B cell (primary cell): ENCODE data around the gene GLI1. TPM values are rescaled to one million over a fixed set of nuclear protein-coding genes. Genes with fewer than 3 reads are reported as not detected.

Source experiments
- ATAC-seq: fragments of 200-7000 bp; cut with Tn5 transposase; one replicate; pipeline ENCODE4 v1.10.0; 2021; ENCODE audit warnings: low read depth, mild to moderate bottlenecking, moderate number of reproducible peaks, moderate library complexity
- CTCF ChIA-PET: fragments of 350-600 bp; sonication (Branson Sonifier 250); formaldehyde crosslinking; loops from one replicate; lab custom pipeline; 2021; ENCODE audit warnings: antibody characterized with exemption, inconsistent platforms; lab: Charles Lee
- POLR2A ChIA-PET: fragments of 350-600 bp; sonication (Branson Sonifier 250); formaldehyde crosslinking; loops from one replicate; lab custom pipeline; 2021; ENCODE audit warnings: antibody characterized with exemption; lab: Charles Lee
- DNase-seq: peaks from one replicate; pipeline ENCODE4 v3.0.0; 2013
- H2AFZ ChIP-seq: 2 replicates; pipeline ENCODE4 v1.6.1; 2012; ENCODE audit warnings: mild to moderate bottlenecking, low read depth, low read length; ENCODE audit not compliant: insufficient read depth, poor library complexity, severe bottlenecking
- H3K27ac ChIP-seq, 2 donors: 1 replicate in 1 of 2; 2 replicates in 1 of 2; pipeline ENCODE4 v1.5.1; 2012 to 2013; ENCODE audit warnings: low read length in 2 of 2, mild to moderate bottlenecking in 2 of 2, moderate library complexity in 1 of 2
- H3K27me3 ChIP-seq, 4 experiments: fragments of 200-600 bp in 1 of 4; sonication (generic) in 1 of 4; replicated peaks in 1 of 4; 1 replicate in 2 of 4; 2 replicates in 2 of 4; pipeline versions ENCODE4 v1.6.1 to v1.7.0; 2013 to 2016; ENCODE audit warnings: low read length in 3 of 4, mild to moderate bottlenecking in 2 of 4, mixed read lengths in 1 of 4, moderate library complexity in 1 of 4; ENCODE audit not compliant: insufficient read depth in 4 of 4, control insufficient read depth in 3 of 4; ENCODE audit errors: control extremely low read depth in 1 of 4
- H3K36me3 ChIP-seq, 2 experiments: replicated peaks in 1 of 2; 1 replicate in 1 of 2; 2 replicates in 1 of 2; pipeline versions ENCODE4 v1.6.1 to v1.7.1; 2013; ENCODE audit warnings: low read length in 1 of 2; ENCODE audit not compliant: insufficient read depth in 2 of 2, control insufficient read depth in 1 of 2; ENCODE audit errors: control extremely low read depth in 1 of 2, extremely low read depth in 1 of 2
- H3K4me1 ChIP-seq, 2 donors: fragments of 200-600 bp in 1 of 2; sonication (generic) in 1 of 2; 1 replicate in 1 of 2; 2 replicates in 1 of 2; pipeline versions ENCODE4 v1.5.1 to v1.6.1; 2013 to 2017; ENCODE audit warnings: low read length in 2 of 2; ENCODE audit not compliant: control insufficient read depth in 2 of 2, insufficient read depth in 2 of 2
- H3K4me2 ChIP-seq: replicated peaks from 2 replicates; pipeline ENCODE3; 2012; ENCODE audit warnings: mild to moderate bottlenecking, low read depth, low read length; ENCODE audit not compliant: poor library complexity, severe bottlenecking
- H3K4me3 ChIP-seq, 5 experiments: fragments of 200-600 bp in 1 of 5; sonication (generic) in 1 of 5; 1 replicate in 3 of 5; 2 replicates in 2 of 5; pipeline versions ENCODE4 v1.5.1 to v1.7.0; 2011 to 2016; ENCODE audit warnings: low read length in 4 of 5, mild to moderate bottlenecking in 4 of 5, low read depth in 2 of 5, control low read depth in 1 of 5, moderate library complexity in 1 of 5; ENCODE audit not compliant: insufficient read depth in 1 of 5; ENCODE audit errors: control extremely low read depth in 1 of 5, extremely low read depth in 1 of 5
- H3K79me2 ChIP-seq: fragments of 200-600 bp; sonication (generic); one replicate; pipeline ENCODE4 v1.6.0; 2016; ENCODE audit warnings: low read length; ENCODE audit not compliant: control insufficient read depth, insufficient read depth
- H3K9ac ChIP-seq: fragments of 200-600 bp; sonication (generic); 2 replicates; pipeline ENCODE4 v1.6.1; 2017; ENCODE audit warnings: mild to moderate bottlenecking, low read length, moderate library complexity
- H3K9me3 ChIP-seq, 3 donors: one replicate each; pipeline versions ENCODE4 v1.6.1 to v1.7.1; 2013; ENCODE audit warnings: low read length in 2 of 3; ENCODE audit not compliant: control insufficient read depth in 2 of 3, insufficient read depth in 1 of 3; ENCODE audit errors: control extremely low read depth in 1 of 3
- H4K20me1 ChIP-seq: 2 replicates; pipeline ENCODE4 v1.6.0; 2012; ENCODE audit warnings: mild to moderate bottlenecking, low read length; ENCODE audit not compliant: insufficient read depth, control insufficient read depth, poor library complexity, severe bottlenecking
- H3K27ac Mint-ChIP-seq: one replicate; pipeline ENCODE4 v1.8.0; 2021; ENCODE audit warnings: mixed read lengths
- H3K27me3 Mint-ChIP-seq: one replicate; pipeline ENCODE4 v1.8.0; 2021; ENCODE audit warnings: mixed read lengths
- H3K4me1 Mint-ChIP-seq: one replicate; pipeline ENCODE4 v1.8.0; 2021; ENCODE audit warnings: mixed read lengths
- H3K4me3 Mint-ChIP-seq: one replicate; pipeline ENCODE4 v1.8.0; 2021; ENCODE audit warnings: mixed read lengths
- H3K9me3 Mint-ChIP-seq: one replicate; pipeline ENCODE4 v1.8.0; 2022; ENCODE audit warnings: mixed read lengths; ENCODE audit not compliant: insufficient read depth
- CTCF ChIP-seq: fragments of 200-600 bp; IDR thresholded peaks from one replicate; pipeline ENCODE4 v1.8.0; 2022; ENCODE audit warnings: antibody characterized with exemption, mild to moderate bottlenecking
- EZH2 ChIP-seq: IDR thresholded peaks from 2 replicates; pipeline ENCODE4 v1.6.1; 2012; ENCODE audit warnings: borderline replicate concordance, low read depth, mild to moderate bottlenecking, moderate library complexity, low read length; ENCODE audit not compliant: insufficient read depth, poor library complexity, severe bottlenecking
- WGBS: methylation state at CpG from one replicate; pipeline ENCODE4 v1.1.5; 2013; ENCODE audit warnings: missing lambda C conversion rate; ENCODE audit not compliant: insufficient coverage; 5-methylcytosine and 5-hydroxymethylcytosine counted together
- intact Hi-C: fragments of 100-400 bp; cut with micrococcal nuclease; formaldehyde crosslinking; loops from one replicate; pipeline ENCODE4 v1.10.0; 2022
- polyA plus RNA-seq: library from polyadenylated mRNA; depleted of rRNA; stranded (reverse); fragments of >200 nt; gene quantifications from 2 replicates; pipeline ENCODE4 v1.2.3, GENCODE V29; 2012
- total RNA-seq, 2 donors: library from RNA; stranded (reverse); fragments of 120-200 nt in 1 of 2; gene quantifications; 1 replicate in 1 of 2; 2 replicates in 1 of 2; pipeline versions ENCODE4 v1.2.3 to v1.2.4, GENCODE V29; 2013 to 2022

GLI1 gene
- total and polyA plus RNA-seq, 2 donors (not counting 1 experiment from before 2014, with no cell fraction given), result 4.1 to 5.4 TPM

GRCh38 chr12:57433370-57433769 lies 26.2 kb upstream of the GLI1 start:
- WGBS, result 96% methylated on average over 3 of the region's 3 CpGs
- H3K4me2 ChIP-seq, result no peak overlapping the region
- no peaks in the 10 kb centered on the region for H3K9me3 ChIP-seq
- ATAC-seq, result no peak
- ChIA-PET POLR2A (no interaction called here), CTCF (interaction anchor here (1.0 to 3.1 kb wide), 3 partner anchors 12 to 25 kb away, joined by 3 to 28 read pairs (median 15); partner anchors contain the start of genes GLI1 and INHBE)
- Mint-ChIP-seq H3K27me3 (peaks cover 1% of the 10 kb centered on the region), H3K4me1 (peaks cover 26% of the 10 kb centered on the region), H3K9me3 (no peaks in the 10 kb centered on the region), H3K27ac (no peak overlapping the region), H3K4me3 (no peak overlapping the region)
- peaks cover 13 to 19% of the 10 kb centered on the region in 2 donors for H3K4me1 ChIP-seq
- H3K27me3 ChIP-seq, result no peaks in the 10 kb centered on the region
- DNase-seq, result no peak
- peaks cover 20% of the 10 kb centered on the region for H3K79me2 ChIP-seq
- H3K9ac ChIP-seq, result no peak overlapping the region
- no peaks in the 10 kb centered on the region for H4K20me1 ChIP-seq
- H3K27ac ChIP-seq, result no peak overlapping the region
- H3K4me3 ChIP-seq, result no peak overlapping the region
- no peaks in the 10 kb centered on the region for H3K36me3 ChIP-seq
- TF ChIP-seq CTCF (no peak), EZH2 (no peak)
- intact Hi-C loops, result no loop called here
- H2AFZ ChIP-seq, result no peak overlapping the region

GRCh38 chr12:57434517-57435223 lies 24.9 kb upstream of the GLI1 start, which contains the start of gene INHBC:
INHBC (plus strand) TSS chr12:57434784; CDS start chr12:57434887, 103 bp downstream.
- POLR2A ChIA-PET, result no interaction called here
- H3K27me3 Mint-ChIP-seq, result peaks cover 5% of the 10 kb centered on the region
- H3K9me3 Mint-ChIP-seq, result no peaks in the 10 kb centered on the region
- no peak for DNase-seq
- H3K27me3 ChIP-seq, result no peaks in the 10 kb centered on the region
- no peak within 1 kb of the TSS for H3K4me3 Mint-ChIP-seq
- no peak for ATAC-seq
- intact Hi-C loops, result no loop called here
- H3K4me1 ChIP-seq, result peaks cover 7 to 11% of the 10 kb centered on the region in 2 donors
- no peak within 1 kb of the TSS for H3K4me2 ChIP-seq
- no peaks in the 10 kb centered on the region for H4K20me1 ChIP-seq
- no peak within 1 kb of the TSS for H3K4me3 ChIP-seq
- H3K9me3 ChIP-seq, result no peaks in the 10 kb centered on the region
- H2AFZ ChIP-seq, result peak within 1 kb of the TSS; percentile 0
- H3K79me2 ChIP-seq, result peaks cover 9% of the 10 kb centered on the region
- TF ChIP-seq EZH2, result no peak
- no peak for TF ChIP-seq CTCF
- H3K36me3 ChIP-seq, result no peaks in the 10 kb centered on the region
- H3K4me1 Mint-ChIP-seq, result peaks cover 16% of the 10 kb centered on the region
- 91% methylated on average over 8 of the region's 8 CpGs for WGBS
- no peak within 1 kb of the TSS for H3K9ac ChIP-seq
- CTCF ChIA-PET, result interaction anchor here (0.5 to 2.7 kb wide), 6 partner anchors 15 to 121 kb away, joined by 3 to 8 read pairs (median 4); partner anchors contain the start of gene INHBE
- no peak within 1 kb of the TSS for H3K27ac ChIP-seq
- H3K27ac Mint-ChIP-seq, result peak within 1 kb of the TSS; percentile 15
